Peyer's patch (tissue), 4 donors: ENCODE data around the gene SPAG6. TPM values are rescaled to one million over a fixed set of nuclear protein-coding genes. Genes with fewer than 3 reads are reported as not detected.

Experiments
- DNase-seq, 3 donors: peaks; one replicate each; pipeline ENCODE4 v3.0.0-alpha.2; 2017 to 2019
- H3K27ac ChIP-seq, 4 donors: fragments of 200-600 bp; sonication (generic); one replicate each; pipeline ENCODE4 v1.5.1; 2016 to 2019
- H3K27me3 ChIP-seq, 2 donors: fragments of 200-600 bp; sonication (generic); one replicate each; pipeline ENCODE4 v1.5.1; 2019
- H3K36me3 ChIP-seq, 3 donors: fragments of 200-600 bp; sonication (generic); one replicate each; pipeline ENCODE4 v1.5.1; 2016 to 2019
- H3K4me1 ChIP-seq, 4 donors: fragments of 200-600 bp; sonication (generic); one replicate each; pipeline ENCODE4 v1.5.1; 2016 to 2019
- H3K4me3 ChIP-seq, 4 donors: fragments of 200-600 bp; sonication (generic); 1 replicate in 3 of 4; 2 replicates in 1 of 4; pipeline ENCODE4 v1.5.1; 2016 to 2019; ENCODE audit warnings: mild to moderate bottlenecking in 1 of 4
- H3K9me3 ChIP-seq, 4 donors: fragments of 200-600 bp; sonication (generic); one replicate each; pipeline ENCODE4 v1.5.1; 2016 to 2019; ENCODE audit warnings: mild to moderate bottlenecking in 1 of 4
- POLR2A ChIP-seq, 2 donors: fragments of 450-650 bp; IDR thresholded peaks; one replicate each; pipeline ENCODE4 v1.5.1; 2017; ENCODE audit warnings: antibody characterized with exemption in 2 of 2, mild to moderate bottlenecking in 2 of 2, moderate library complexity in 2 of 2
- total RNA-seq, 4 donors: library from RNA; depleted of rRNA; stranded (reverse); fragments of >200 nt; gene quantifications; one replicate each; pipeline ENCODE4 v1.1.0, GENCODE V29; 2016
- TF ChIP-seq, protein P1 (sequence below), 6 experiments: fragments of 450-650 bp in 4 of 6; fragments of 200-600 bp in 2 of 6; sonication (generic) in 1 of 6; IDR thresholded peaks; one replicate each; pipeline ENCODE4 v1.5.1; 2017 to 2019; ENCODE audit warnings: antibody characterized with exemption in 6 of 6, mild to moderate bottlenecking in 3 of 6, moderate library complexity in 1 of 6

Gene SPAG6
- total RNA-seq, 4 donors from 2014 or later, result not detected

- no peak for TF ChIP-seq POLR2A (IDR thresholded peaks at IDR 0.05)
- TF ChIP-seq, protein P1, sequence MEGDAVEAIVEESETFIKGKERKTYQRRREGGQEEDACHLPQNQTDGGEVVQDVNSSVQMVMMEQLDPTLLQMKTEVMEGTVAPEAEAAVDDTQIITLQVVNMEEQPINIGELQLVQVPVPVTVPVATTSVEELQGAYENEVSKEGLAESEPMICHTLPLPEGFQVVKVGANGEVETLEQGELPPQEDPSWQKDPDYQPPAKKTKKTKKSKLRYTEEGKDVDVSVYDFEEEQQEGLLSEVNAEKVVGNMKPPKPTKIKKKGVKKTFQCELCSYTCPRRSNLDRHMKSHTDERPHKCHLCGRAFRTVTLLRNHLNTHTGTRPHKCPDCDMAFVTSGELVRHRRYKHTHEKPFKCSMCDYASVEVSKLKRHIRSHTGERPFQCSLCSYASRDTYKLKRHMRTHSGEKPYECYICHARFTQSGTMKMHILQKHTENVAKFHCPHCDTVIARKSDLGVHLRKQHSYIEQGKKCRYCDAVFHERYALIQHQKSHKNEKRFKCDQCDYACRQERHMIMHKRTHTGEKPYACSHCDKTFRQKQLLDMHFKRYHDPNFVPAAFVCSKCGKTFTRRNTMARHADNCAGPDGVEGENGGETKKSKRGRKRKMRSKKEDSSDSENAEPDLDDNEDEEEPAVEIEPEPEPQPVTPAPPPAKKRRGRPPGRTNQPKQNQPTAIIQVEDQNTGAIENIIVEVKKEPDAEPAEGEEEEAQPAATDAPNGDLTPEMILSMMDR (IDR thresholded peaks at IDR 0.05), result no peak
- Histone ChIP-seq H3K27ac (no peak overlapping the region), H3K36me3 (no peaks in the 10 kb centered on the region), H3K4me1 (no peaks in the 10 kb centered on the region), H3K9me3 (no peaks in the 10 kb centered on the region), H3K27me3 (no peaks in the 10 kb centered on the region), H3K4me3 (no peak overlapping the region)
- no peak for DNase-seq
These were observed 18.0 kb downstream of the SPAG6 start for GRCh38 chr10:22363305-22363704.

DNA sequence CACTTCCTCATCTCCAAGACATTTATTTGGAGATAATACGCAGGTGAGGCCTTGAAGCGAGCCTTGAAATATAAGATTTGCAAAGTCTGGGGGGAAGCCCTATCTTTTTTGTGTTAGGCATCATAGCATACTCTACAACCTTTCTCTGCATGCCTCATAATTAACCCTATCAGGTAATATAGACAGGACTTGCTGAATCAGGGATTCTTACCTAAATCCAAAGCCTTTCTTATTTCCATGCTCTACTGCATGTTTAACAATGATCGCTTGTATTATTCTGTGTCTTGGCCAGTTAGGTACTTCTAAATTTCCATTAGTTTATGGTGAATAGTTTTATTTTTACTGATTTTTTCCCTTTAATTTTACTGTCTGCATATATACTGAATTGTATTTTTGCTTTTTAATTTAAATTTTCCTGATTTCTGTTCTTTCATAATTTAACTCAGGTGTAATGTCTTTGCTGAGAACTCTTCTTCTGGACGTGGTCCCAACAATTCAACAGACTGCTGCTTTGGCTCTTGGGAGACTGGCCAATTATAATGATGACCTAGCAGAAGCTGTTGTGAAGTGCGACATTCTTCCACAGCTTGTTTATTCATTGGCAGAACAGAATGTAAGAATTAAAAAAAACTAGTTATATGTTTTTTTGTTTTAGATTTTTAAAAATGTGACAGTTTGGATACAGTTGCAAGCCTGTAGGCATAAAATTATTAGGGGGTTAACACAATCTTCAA lies 19.3 kb downstream of the SPAG6 start:
- no peak overlapping the region for H3K27ac ChIP-seq
- H3K9me3 ChIP-seq, result no peaks in the 10 kb centered on the region
- no peak for TF ChIP-seq POLR2A (IDR thresholded peaks at IDR 0.05)
- TF ChIP-seq, protein P1 (IDR thresholded peaks at IDR 0.05), result no peak
- no peak for DNase-seq
- H3K36me3 ChIP-seq, result no peaks in the 10 kb centered on the region
- H3K4me3 ChIP-seq, result no peak overlapping the region
- H3K27me3 ChIP-seq, result no peaks in the 10 kb centered on the region
- H3K4me1 ChIP-seq, result no peaks in the 10 kb centered on the region

DNA sequence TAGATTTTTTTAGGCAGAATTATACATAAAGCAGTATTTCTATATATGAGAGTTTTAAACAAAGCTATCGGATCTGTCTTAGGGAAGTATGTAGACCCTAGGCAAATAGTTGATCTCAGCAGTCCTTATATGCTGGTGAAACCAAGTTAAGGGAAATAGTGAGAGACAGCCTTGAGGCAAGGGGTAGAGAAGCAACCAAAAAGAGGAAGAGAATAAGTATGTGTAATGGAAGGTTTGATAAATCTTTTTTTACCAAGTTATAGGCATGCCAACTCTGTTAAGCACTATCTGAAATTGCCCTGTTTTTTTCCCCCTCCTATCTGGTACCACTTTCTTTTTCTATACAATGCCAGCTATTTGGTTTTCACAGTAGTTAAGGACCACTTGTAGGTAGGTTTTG lies 19.9 kb downstream of the SPAG6 start:
- H3K4me3 ChIP-seq, result no peak overlapping the region
- H3K4me1 ChIP-seq, result no peaks in the 10 kb centered on the region
- H3K9me3 ChIP-seq, result no peaks in the 10 kb centered on the region
- no peaks in the 10 kb centered on the region for H3K27me3 ChIP-seq
- no peak overlapping the region for H3K27ac ChIP-seq
- TF ChIP-seq, protein P1 (IDR thresholded peaks at IDR 0.05), result no peak
- no peak for TF ChIP-seq POLR2A (IDR thresholded peaks at IDR 0.05)
- no peak for DNase-seq
- H3K36me3 ChIP-seq, result no peaks in the 10 kb centered on the region

GRCh38 chr10:22365644-22366434 lies 20.5 kb downstream of the SPAG6 start:
- H3K4me3 ChIP-seq, result no peak overlapping the region
- TF ChIP-seq, protein P1 (IDR thresholded peaks at IDR 0.05), result no peak
- no peak for TF ChIP-seq POLR2A (IDR thresholded peaks at IDR 0.05)
- no peak for DNase-seq
- no peaks in the 10 kb centered on the region for H3K4me1 ChIP-seq
- no peaks in the 10 kb centered on the region for H3K9me3 ChIP-seq
- H3K27ac ChIP-seq, result no peak overlapping the region
- no peaks in the 10 kb centered on the region for H3K36me3 ChIP-seq
- no peaks in the 10 kb centered on the region for H3K27me3 ChIP-seq

- Histone ChIP-seq H3K4me3 (no peak overlapping the region), H3K27ac (no peak overlapping the region), H3K27me3 (no peaks in the 10 kb centered on the region), H3K36me3 (no peaks in the 10 kb centered on the region), H3K9me3 (no peaks in the 10 kb centered on the region), H3K4me1 (no peaks in the 10 kb centered on the region)
- TF ChIP-seq POLR2A (IDR thresholded peaks at IDR 0.05), result no peak
- TF ChIP-seq, protein P1 (IDR thresholded peaks at IDR 0.05), result no peak
- DNase-seq, result no peak
These were observed 21.1 kb downstream of the SPAG6 start for GRCh38 chr10:22366435-22366703.
